OCI-LY1 (cell line): Measurements from ENCODE around the gene CD164.

ENCODE experiments used
- H2AFZ ChIP-seq: fragments of 200-600 bp; sonication (generic), shearing (Covaris generic); 2 replicates; pipeline ENCODE4 v1.6.0; 2014; ENCODE audit warnings: antibody characterized with exemption, mild to moderate bottlenecking, low read length
- H3F3A ChIP-seq: fragments of 200-600 bp; sonication (generic), shearing (Covaris generic); 2 replicates; pipeline ENCODE4 v1.6.0; 2014; ENCODE audit warnings: mild to moderate bottlenecking, antibody characterized with exemption, low read length, moderate library complexity; ENCODE audit not compliant: insufficient read depth
- H3K27ac ChIP-seq: fragments of 200-600 bp; sonication (generic); 2 replicates; pipeline ENCODE4 v1.5.1; 2014; ENCODE audit warnings: low read length, mixed run types, mild to moderate bottlenecking, low read depth; ENCODE audit not compliant: poor library complexity, severe bottlenecking
- H3K27me3 ChIP-seq: fragments of 200-600 bp; sonication (generic); 2 replicates; pipeline ENCODE4 v1.6.0; 2014; ENCODE audit warnings: antibody characterized with exemption, mild to moderate bottlenecking, low read length, moderate library complexity; ENCODE audit not compliant: insufficient read depth
- H3K36me3 ChIP-seq: fragments of 200-600 bp; sonication (generic); 2 replicates; pipeline ENCODE4 v1.6.1; 2014; ENCODE audit warnings: mild to moderate bottlenecking, antibody characterized with exemption, low read length, moderate library complexity, mixed read lengths; ENCODE audit not compliant: insufficient read depth
- H3K4me1 ChIP-seq: fragments of 200-600 bp; sonication (generic); 2 replicates; pipeline ENCODE4 v1.5.1; 2014; ENCODE audit warnings: mild to moderate bottlenecking, low read length, moderate library complexity; ENCODE audit not compliant: insufficient read depth, severe bottlenecking
- H3K4me2 ChIP-seq: fragments of 200-600 bp; sonication (generic), shearing (Covaris generic); 2 replicates; pipeline ENCODE4 v1.6.1; 2014; ENCODE audit warnings: low read length
- H3K4me3 ChIP-seq: fragments of 200-600 bp; sonication (generic); 2 replicates; pipeline ENCODE4 v1.5.1; 2014; ENCODE audit warnings: low read length, low read depth, mild to moderate bottlenecking, mixed read lengths; ENCODE audit not compliant: poor library complexity, severe bottlenecking
- H3K79me2 ChIP-seq: fragments of 200-600 bp; shearing (Covaris generic); 2 replicates; pipeline ENCODE4 v1.6.1; 2016; ENCODE audit warnings: mixed run types, low read length, mixed read lengths; ENCODE audit not compliant: insufficient read depth
- H3K9ac ChIP-seq: fragments of 200-600 bp; sonication (generic), shearing (Covaris generic); 2 replicates; pipeline ENCODE4 v1.6.1; 2014; ENCODE audit warnings: mild to moderate bottlenecking, low read length, mixed read lengths
- H3K9me2 ChIP-seq: fragments of 200-600 bp; sonication (generic), shearing (Covaris generic); 2 replicates; pipeline ENCODE4 v1.6.1; 2014; ENCODE audit warnings: low read depth, mild to moderate bottlenecking, low read length, mixed read lengths
- H3K9me3 ChIP-seq: fragments of 200-600 bp; shearing (Covaris generic); 2 replicates; pipeline ENCODE4 v1.6.1; 2014; ENCODE audit warnings: low read length, mixed read lengths
- H4K20me1 ChIP-seq: fragments of 200-600 bp; sonication (generic), shearing (Covaris generic); 2 replicates; pipeline ENCODE4 v1.6.0; 2016; ENCODE audit warnings: mild to moderate bottlenecking, low read length; ENCODE audit not compliant: insufficient read depth
- CTCF ChIP-seq: fragments of 200-600 bp; sonication (generic), shearing (Covaris generic); IDR thresholded peaks from 2 replicates; pipeline ENCODE4 v1.5.1; 2017; ENCODE audit warnings: mild to moderate bottlenecking, antibody characterized with exemption, low read length, moderate library complexity, mixed read lengths
- EZH2 ChIP-seq: fragments of 200-600 bp; sonication (generic), shearing (Covaris generic); IDR thresholded peaks from 2 replicates; pipeline ENCODE4 v1.8.0; 2017; ENCODE audit warnings: borderline replicate concordance, mixed run types, mild to moderate bottlenecking, antibody characterized with exemption, low read length, moderate library complexity, mixed read lengths

The CD164 gene

GRCh38 chr6:109383438-109383940 lies 1.2 kb upstream of the CD164 start:
- H3K27ac ChIP-seq = no peak overlapping the region
- H3K4me3 ChIP-seq = peak overlapping the region; percentile 96
- no peaks in the 10 kb centered on the region for H3K27me3 ChIP-seq
- peaks cover 24% of the 10 kb centered on the region for H3K4me1 ChIP-seq
- H3K4me2 ChIP-seq = peak overlapping the region; percentile 94
- peaks cover 4% of the 10 kb centered on the region for H4K20me1 ChIP-seq
- peaks cover 34% of the 10 kb centered on the region for H3K79me2 ChIP-seq
- H2AFZ ChIP-seq = no peak overlapping the region
- TF ChIP-seq CTCF (no peak), EZH2 (no peak)
- no peaks in the 10 kb centered on the region for H3K9me2 ChIP-seq
- H3K36me3 ChIP-seq = peaks cover 16% of the 10 kb centered on the region; the same call in 1 of the 2 replicates
- H3K9ac ChIP-seq = peak overlapping the region; percentile 99; the same call in 1 of the 2 replicates
- H3K9me3 ChIP-seq = no peaks in the 10 kb centered on the region
- H3F3A ChIP-seq = no peaks in the 10 kb centered on the region

GRCh38 chr6:109382576-109383437 lies 540 bp upstream of the CD164 start:
- no peaks in the 10 kb centered on the region for H3K27me3 ChIP-seq
- TF ChIP-seq EZH2 (no peak), CTCF (peak; percentile 75)
- peak overlapping the region; percentile 81 for H3K27ac ChIP-seq

GRCh38 chr6:109381061-109381746 lies 1.1 kb downstream of the CD164 start:
- H3K36me3 ChIP-seq = peaks cover 39% of the 10 kb centered on the region
- H2AFZ ChIP-seq = no peak overlapping the region
- H3K4me2 ChIP-seq = peak overlapping the region; percentile 94
- H3K9me3 ChIP-seq = no peaks in the 10 kb centered on the region
- H3K79me2 ChIP-seq = peaks cover 44% of the 10 kb centered on the region
- no peak for TF ChIP-seq EZH2
- TF ChIP-seq CTCF = no peak
- peaks cover 24% of the 10 kb centered on the region for H3K4me1 ChIP-seq
- H3K27ac ChIP-seq = peak overlapping the region; percentile 81
- H3K4me3 ChIP-seq = peak overlapping the region; percentile 96
- no peaks in the 10 kb centered on the region for H3K9me2 ChIP-seq
- peaks cover 4% of the 10 kb centered on the region for H4K20me1 ChIP-seq
- peak overlapping the region; percentile 99 for H3K9ac ChIP-seq
- H3F3A ChIP-seq = no peaks in the 10 kb centered on the region
- H3K27me3 ChIP-seq = no peaks in the 10 kb centered on the region

More at GRCh38 chr6:109382576-109383437, 540 bp upstream of the CD164 start:
- Histone ChIP-seq H3K4me1 (peaks cover 24% of the 10 kb centered on the region), H3K79me2 (peaks cover 40% of the 10 kb centered on the region), H3K9me3 (no peaks in the 10 kb centered on the region), H2AFZ (peak overlapping the region; percentile 25; the same call in 1 of the 2 replicates), H3K4me3 (peak overlapping the region; percentile 96), H4K20me1 (peaks cover 4% of the 10 kb centered on the region), H3K4me2 (peak overlapping the region; percentile 94), H3K9me2 (no peaks in the 10 kb centered on the region), H3K9ac (peak overlapping the region; percentile 99), H3K36me3 (peaks cover 23% of the 10 kb centered on the region), H3F3A (no peaks in the 10 kb centered on the region)
